HepG2 (cell line): ENCODE measurements around the gene SMOC1.

Experiments
- ARNTL ChIP-seq: sonication (generic); formaldehyde crosslinking; IDR thresholded peaks from 2 replicates; pipeline ENCODE4 v1.4.0; 2020; ENCODE audit warnings: mild to moderate bottlenecking, missing genetic modification reagents
- HNRNPLL ChIP-seq: fragments of 200-400 bp; formaldehyde crosslinking; IDR thresholded peaks from 2 replicates; pipeline ENCODE4 v1.6.1; 2017; ENCODE audit warnings: mild to moderate bottlenecking, low read depth, low read length; ENCODE audit not compliant: poor library complexity, severe bottlenecking
- MED13 ChIP-seq: sonication (generic); formaldehyde crosslinking; IDR thresholded peaks from 2 replicates; pipeline ENCODE4 v1.5.0; 2020; ENCODE audit warnings: missing genetic modification reagents
- POLR2A ChIP-seq, 2 experiments: IDR thresholded peaks; 2 replicates each; pipeline ENCODE4 v1.6.1; 2011; ENCODE audit warnings: low read depth in 2 of 2, low read length in 2 of 2, mild to moderate bottlenecking in 1 of 2, moderate library complexity in 1 of 2; ENCODE audit not compliant: insufficient read depth in 1 of 2
- RAD21 ChIP-seq: fragments of 450-650 bp; formaldehyde crosslinking; IDR thresholded peaks from 2 replicates; pipeline ENCODE4 v1.5.0; 2020; ENCODE audit warnings: mild to moderate bottlenecking
- RFXAP ChIP-seq: sonication (generic); formaldehyde crosslinking; IDR thresholded peaks from 2 replicates; pipeline ENCODE4 v1.4.0; 2020; ENCODE audit warnings: missing genetic modification reagents, borderline replicate concordance
- YY1 ChIP-seq: IDR thresholded peaks from 2 replicates; pipeline ENCODE4 v1.6.1; 2011; ENCODE audit warnings: low read length, low read depth, moderate library complexity, mild to moderate bottlenecking; ENCODE audit not compliant: insufficient read depth, insufficient replicate concordance
- TF ChIP-seq, protein P1 (sequence below): sonication (generic); formaldehyde crosslinking; IDR thresholded peaks from 2 replicates; pipeline ENCODE4 v1.4.0; 2020; ENCODE audit warnings: missing genetic modification reagents
- TF ChIP-seq, protein P2 (sequence below): sonication (generic); formaldehyde crosslinking; IDR thresholded peaks from 2 replicates; pipeline ENCODE4 v1.5.0; 2020; ENCODE audit warnings: mild to moderate bottlenecking, missing genetic modification reagents, moderate library complexity
- TF ChIP-seq, protein P3 (sequence below): sonication (generic); formaldehyde crosslinking; IDR thresholded peaks from 2 replicates; pipeline ENCODE4 v1.4.0; 2020; ENCODE audit warnings: missing genetic modification reagents
- TF ChIP-seq, protein P4 (sequence below): sonication (generic); formaldehyde crosslinking; IDR thresholded peaks from 2 replicates; pipeline ENCODE4 v1.4.0; 2020; ENCODE audit warnings: missing genetic modification reagents
- TF ChIP-seq, protein P5 (sequence below): IDR thresholded peaks from 2 replicates; pipeline ENCODE4 v1.6.1; 2016; ENCODE audit warnings: control low read depth
- TF ChIP-seq, protein P6 (sequence below), 2 experiments: fragments of 450-650 bp in 1 of 2; sonication (generic) in 1 of 2; formaldehyde crosslinking; IDR thresholded peaks; 2 replicates each; pipeline versions ENCODE4 v1.5.0 to v1.8.0; 2020 to 2022; ENCODE audit warnings: mild to moderate bottlenecking in 1 of 2, missing genetic modification reagents in 1 of 2

DNA sequence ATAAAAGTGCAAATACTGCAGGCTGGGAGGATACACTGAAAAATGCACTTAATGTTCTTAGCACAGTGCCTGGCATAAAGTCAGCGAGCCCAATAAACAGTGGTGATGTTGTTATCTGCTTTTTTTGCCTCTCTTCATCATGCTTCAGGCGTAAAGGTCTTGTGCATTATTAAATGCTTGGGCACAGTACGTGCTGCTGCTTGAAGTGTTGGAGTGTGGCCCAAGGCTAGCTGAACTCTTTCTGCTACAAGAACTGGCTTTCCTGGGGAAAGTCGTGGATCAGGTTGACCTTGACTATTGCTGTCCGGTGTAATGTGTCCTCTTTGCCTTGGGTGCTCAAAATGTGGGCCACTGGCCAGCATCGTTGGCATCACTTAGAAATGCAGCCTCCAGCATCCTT is 43.0 kb downstream of the SMOC1 start:
- TF ChIP-seq RAD21 (CRISPR knock-in tag) (no peak), MED13 (CRISPR knock-in tag) (no peak), YY1 (no peak), RFXAP (CRISPR knock-in tag) (no peak), ARNTL (no peak), HNRNPLL (no peak), POLR2A (IDR thresholded peaks at IDR 0.05; ENCODE audit: insufficient read depth in 1 of 2, low read depth in 2 of 2, low read length in 2 of 2) (no peak)
- TF ChIP-seq, protein P1, sequence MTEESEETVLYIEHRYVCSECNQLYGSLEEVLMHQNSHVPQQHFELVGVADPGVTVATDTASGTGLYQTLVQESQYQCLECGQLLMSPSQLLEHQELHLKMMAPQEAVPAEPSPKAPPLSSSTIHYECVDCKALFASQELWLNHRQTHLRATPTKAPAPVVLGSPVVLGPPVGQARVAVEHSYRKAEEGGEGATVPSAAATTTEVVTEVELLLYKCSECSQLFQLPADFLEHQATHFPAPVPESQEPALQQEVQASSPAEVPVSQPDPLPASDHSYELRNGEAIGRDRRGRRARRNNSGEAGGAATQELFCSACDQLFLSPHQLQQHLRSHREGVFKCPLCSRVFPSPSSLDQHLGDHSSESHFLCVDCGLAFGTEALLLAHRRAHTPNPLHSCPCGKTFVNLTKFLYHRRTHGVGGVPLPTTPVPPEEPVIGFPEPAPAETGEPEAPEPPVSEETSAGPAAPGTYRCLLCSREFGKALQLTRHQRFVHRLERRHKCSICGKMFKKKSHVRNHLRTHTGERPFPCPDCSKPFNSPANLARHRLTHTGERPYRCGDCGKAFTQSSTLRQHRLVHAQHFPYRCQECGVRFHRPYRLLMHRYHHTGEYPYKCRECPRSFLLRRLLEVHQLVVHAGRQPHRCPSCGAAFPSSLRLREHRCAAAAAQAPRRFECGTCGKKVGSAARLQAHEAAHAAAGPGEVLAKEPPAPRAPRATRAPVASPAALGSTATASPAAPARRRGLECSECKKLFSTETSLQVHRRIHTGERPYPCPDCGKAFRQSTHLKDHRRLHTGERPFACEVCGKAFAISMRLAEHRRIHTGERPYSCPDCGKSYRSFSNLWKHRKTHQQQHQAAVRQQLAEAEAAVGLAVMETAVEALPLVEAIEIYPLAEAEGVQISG, result no peak
- TF ChIP-seq, protein P2, sequence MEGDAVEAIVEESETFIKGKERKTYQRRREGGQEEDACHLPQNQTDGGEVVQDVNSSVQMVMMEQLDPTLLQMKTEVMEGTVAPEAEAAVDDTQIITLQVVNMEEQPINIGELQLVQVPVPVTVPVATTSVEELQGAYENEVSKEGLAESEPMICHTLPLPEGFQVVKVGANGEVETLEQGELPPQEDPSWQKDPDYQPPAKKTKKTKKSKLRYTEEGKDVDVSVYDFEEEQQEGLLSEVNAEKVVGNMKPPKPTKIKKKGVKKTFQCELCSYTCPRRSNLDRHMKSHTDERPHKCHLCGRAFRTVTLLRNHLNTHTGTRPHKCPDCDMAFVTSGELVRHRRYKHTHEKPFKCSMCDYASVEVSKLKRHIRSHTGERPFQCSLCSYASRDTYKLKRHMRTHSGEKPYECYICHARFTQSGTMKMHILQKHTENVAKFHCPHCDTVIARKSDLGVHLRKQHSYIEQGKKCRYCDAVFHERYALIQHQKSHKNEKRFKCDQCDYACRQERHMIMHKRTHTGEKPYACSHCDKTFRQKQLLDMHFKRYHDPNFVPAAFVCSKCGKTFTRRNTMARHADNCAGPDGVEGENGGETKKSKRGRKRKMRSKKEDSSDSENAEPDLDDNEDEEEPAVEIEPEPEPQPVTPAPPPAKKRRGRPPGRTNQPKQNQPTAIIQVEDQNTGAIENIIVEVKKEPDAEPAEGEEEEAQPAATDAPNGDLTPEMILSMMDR (CRISPR knock-in tag), result no peak
- TF ChIP-seq, protein P3, sequence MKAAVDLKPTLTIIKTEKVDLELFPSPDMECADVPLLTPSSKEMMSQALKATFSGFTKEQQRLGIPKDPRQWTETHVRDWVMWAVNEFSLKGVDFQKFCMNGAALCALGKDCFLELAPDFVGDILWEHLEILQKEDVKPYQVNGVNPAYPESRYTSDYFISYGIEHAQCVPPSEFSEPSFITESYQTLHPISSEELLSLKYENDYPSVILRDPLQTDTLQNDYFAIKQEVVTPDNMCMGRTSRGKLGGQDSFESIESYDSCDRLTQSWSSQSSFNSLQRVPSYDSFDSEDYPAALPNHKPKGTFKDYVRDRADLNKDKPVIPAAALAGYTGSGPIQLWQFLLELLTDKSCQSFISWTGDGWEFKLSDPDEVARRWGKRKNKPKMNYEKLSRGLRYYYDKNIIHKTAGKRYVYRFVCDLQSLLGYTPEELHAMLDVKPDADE (CRISPR knock-in tag), result no peak
- TF ChIP-seq, protein P4, sequence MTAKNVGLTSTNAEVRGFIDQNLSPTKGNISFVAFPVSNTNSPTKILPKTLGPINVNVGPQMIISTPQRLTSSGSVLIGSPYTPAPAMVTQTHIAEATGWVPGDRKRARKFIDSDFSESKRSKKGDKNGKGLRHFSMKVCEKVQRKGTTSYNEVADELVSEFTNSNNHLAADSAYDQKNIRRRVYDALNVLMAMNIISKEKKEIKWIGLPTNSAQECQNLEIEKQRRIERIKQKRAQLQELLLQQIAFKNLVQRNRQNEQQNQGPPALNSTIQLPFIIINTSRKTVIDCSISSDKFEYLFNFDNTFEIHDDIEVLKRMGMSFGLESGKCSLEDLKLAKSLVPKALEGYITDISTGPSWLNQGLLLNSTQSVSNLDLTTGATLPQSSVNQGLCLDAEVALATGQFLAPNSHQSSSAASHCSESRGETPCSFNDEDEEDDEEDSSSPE (CRISPR knock-in tag), result no peak
- TF ChIP-seq, protein P5, sequence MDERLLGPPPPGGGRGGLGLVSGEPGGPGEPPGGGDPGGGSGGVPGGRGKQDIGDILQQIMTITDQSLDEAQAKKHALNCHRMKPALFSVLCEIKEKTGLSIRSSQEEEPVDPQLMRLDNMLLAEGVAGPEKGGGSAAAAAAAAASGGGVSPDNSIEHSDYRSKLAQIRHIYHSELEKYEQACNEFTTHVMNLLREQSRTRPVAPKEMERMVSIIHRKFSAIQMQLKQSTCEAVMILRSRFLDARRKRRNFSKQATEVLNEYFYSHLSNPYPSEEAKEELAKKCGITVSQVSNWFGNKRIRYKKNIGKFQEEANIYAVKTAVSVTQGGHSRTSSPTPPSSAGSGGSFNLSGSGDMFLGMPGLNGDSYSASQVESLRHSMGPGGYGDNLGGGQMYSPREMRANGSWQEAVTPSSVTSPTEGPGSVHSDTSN (CRISPR knock-in tag), result no peak
- TF ChIP-seq, protein P6, sequence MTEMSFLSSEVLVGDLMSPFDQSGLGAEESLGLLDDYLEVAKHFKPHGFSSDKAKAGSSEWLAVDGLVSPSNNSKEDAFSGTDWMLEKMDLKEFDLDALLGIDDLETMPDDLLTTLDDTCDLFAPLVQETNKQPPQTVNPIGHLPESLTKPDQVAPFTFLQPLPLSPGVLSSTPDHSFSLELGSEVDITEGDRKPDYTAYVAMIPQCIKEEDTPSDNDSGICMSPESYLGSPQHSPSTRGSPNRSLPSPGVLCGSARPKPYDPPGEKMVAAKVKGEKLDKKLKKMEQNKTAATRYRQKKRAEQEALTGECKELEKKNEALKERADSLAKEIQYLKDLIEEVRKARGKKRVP (CRISPR knock-in tag; IDR thresholded peaks at IDR 0.05), result no peak
